ENCODE data around the gene GNAT1. TPM values are rescaled to one million over a fixed set of nuclear protein-coding genes. Genes with fewer than 3 reads are reported as not detected.

The GNAT1 gene
- total and polyA plus RNA-seq, 2 of the 13 experiments (the other 11 are each of a cell fraction or from before 2014, with no cell fraction given) = 0.15 TPM; not detected in 1

GRCh38 chr3:50208677-50209344 is 17.4 kb downstream of the GNAT1 start (continued):
- TF ChIP-seq ZXDC (CRISPR knock-in tag; IDR thresholded peaks at IDR 0.05) (peak; percentile 89; the same call in 1 of the 2 replicates), ZNF225 (CRISPR knock-in tag; IDR thresholded peaks at IDR 0.05) (no peak), ARID2 (CRISPR knock-in tag; IDR thresholded peaks at IDR 0.05; ENCODE audit: borderline replicate concordance) (peak; percentile 79; the same call in 1 of the 2 replicates), HNF1B (CRISPR knock-in tag; IDR thresholded peaks at IDR 0.05) (peak; percentile 62), PHF5A (CRISPR knock-in tag; IDR thresholded peaks at IDR 0.05; ENCODE audit: low read depth, unreplicated experiment) (peak; percentile 82), TEF (CRISPR knock-in tag; IDR thresholded peaks at IDR 0.05) (no peak), DNMT1 (CRISPR knock-in tag; IDR thresholded peaks at IDR 0.05) (no peak), ZNF142 (CRISPR knock-in tag; IDR thresholded peaks at IDR 0.05) (0 out of 2 replicates have a peak, but pooled peaks have one; percentile 41), HMG20A (CRISPR knock-in tag; IDR thresholded peaks at IDR 0.05; ENCODE audit: borderline replicate concordance) (peak; percentile 66; the same call in 1 of the 2 replicates), ZNF501 (CRISPR knock-in tag; IDR thresholded peaks at IDR 0.05) (peak; percentile 74), ZSCAN31 (CRISPR knock-in tag; IDR thresholded peaks at IDR 0.05; ENCODE audit: low read depth) (0 out of 2 replicates have a peak, but pooled peaks have one; percentile 55)
- TF ChIP-seq, protein P1, sequence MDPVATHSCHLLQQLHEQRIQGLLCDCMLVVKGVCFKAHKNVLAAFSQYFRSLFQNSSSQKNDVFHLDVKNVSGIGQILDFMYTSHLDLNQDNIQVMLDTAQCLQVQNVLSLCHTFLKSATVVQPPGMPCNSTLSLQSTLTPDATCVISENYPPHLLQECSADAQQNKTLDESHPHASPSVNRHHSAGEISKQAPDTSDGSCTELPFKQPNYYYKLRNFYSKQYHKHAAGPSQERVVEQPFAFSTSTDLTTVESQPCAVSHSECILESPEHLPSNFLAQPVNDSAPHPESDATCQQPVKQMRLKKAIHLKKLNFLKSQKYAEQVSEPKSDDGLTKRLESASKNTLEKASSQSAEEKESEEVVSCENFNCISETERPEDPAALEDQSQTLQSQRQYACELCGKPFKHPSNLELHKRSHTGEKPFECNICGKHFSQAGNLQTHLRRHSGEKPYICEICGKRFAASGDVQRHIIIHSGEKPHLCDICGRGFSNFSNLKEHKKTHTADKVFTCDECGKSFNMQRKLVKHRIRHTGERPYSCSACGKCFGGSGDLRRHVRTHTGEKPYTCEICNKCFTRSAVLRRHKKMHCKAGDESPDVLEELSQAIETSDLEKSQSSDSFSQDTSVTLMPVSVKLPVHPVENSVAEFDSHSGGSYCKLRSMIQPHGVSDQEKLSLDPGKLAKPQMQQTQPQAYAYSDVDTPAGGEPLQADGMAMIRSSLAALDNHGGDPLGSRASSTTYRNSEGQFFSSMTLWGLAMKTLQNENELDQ (CRISPR knock-in tag; IDR thresholded peaks at IDR 0.05; ENCODE audit: borderline replicate concordance) = no peak

Measured in HepG2 (cell line).